ENCODE results near the gene PEAR1. TPM values are rescaled to one million over a fixed set of nuclear protein-coding genes. Genes with fewer than 3 reads are reported as not detected.

PEAR1 gene
- total RNA-seq, 4 donors from 2014 or later, result 4.9 to 17.3 (median 7.0) TPM

GRCh38 chr1:156908541-156908940 lies 15.0 kb downstream of the PEAR1 start:
- Histone ChIP-seq H3K36me3 (peaks cover 0 to 6% (median 0%) of the 10 kb centered on the region in 3 donors), H3K4me1 (peaks cover 0 to 12% (median 0%) of the 10 kb centered on the region in 4 donors), H3K9me3 (no peaks in the 10 kb centered on the region), H3K27ac (no peak overlapping the region), H3K27me3 (no peaks in the 10 kb centered on the region), H3K4me3 (no peak overlapping the region)
- no peak for DNase-seq
- no peak for TF ChIP-seq CTCF (IDR thresholded peaks at IDR 0.05)
- no peak for TF ChIP-seq POLR2A (IDR thresholded peaks at IDR 0.05)

- H3K4me1 ChIP-seq, result peaks cover 0 to 12% (median 0%) of the 10 kb centered on the region in 4 donors
- peaks cover 0 to 6% (median 0%) of the 10 kb centered on the region in 3 donors for H3K36me3 ChIP-seq
- TF ChIP-seq POLR2A (IDR thresholded peaks at IDR 0.05) (no peak), CTCF (IDR thresholded peaks at IDR 0.05) (no peak)
- H3K27ac ChIP-seq, result no peak overlapping the region
- no peak for DNase-seq
- H3K9me3 ChIP-seq, result no peaks in the 10 kb centered on the region
- no peak overlapping the region for H3K4me3 ChIP-seq
- no peaks in the 10 kb centered on the region for H3K27me3 ChIP-seq
These were observed 15.4 kb downstream of the PEAR1 start for GRCh38 chr1:156908955-156909354.

- peaks cover 0 to 12% (median 0%) of the 10 kb centered on the region in 4 donors for H3K4me1 ChIP-seq
- H3K36me3 ChIP-seq, result peaks cover 0 to 6% (median 0%) of the 10 kb centered on the region in 3 donors
- no peaks in the 10 kb centered on the region for H3K27me3 ChIP-seq
- no peaks in the 10 kb centered on the region for H3K9me3 ChIP-seq
- no peak overlapping the region for H3K4me3 ChIP-seq
- TF ChIP-seq CTCF (IDR thresholded peaks at IDR 0.05) (no peak), POLR2A (IDR thresholded peaks at IDR 0.05) (no peak)
- H3K27ac ChIP-seq, result no peak overlapping the region
- no peak for DNase-seq
These were observed 16.2 kb downstream of the PEAR1 start for GRCh38 chr1:156909671-156910070.

- H3K4me1 ChIP-seq, result peaks cover 0 to 12% (median 0%) of the 10 kb centered on the region in 4 donors
- H3K36me3 ChIP-seq, result peaks cover 0 to 6% (median 0%) of the 10 kb centered on the region in 3 donors
- no peaks in the 10 kb centered on the region for H3K27me3 ChIP-seq
- H3K9me3 ChIP-seq, result no peaks in the 10 kb centered on the region
- no peak overlapping the region for H3K27ac ChIP-seq
- no peak overlapping the region for H3K4me3 ChIP-seq
- DNase-seq, result peak in 2 of 3 donors; percentile 66 to 71
- TF ChIP-seq POLR2A (IDR thresholded peaks at IDR 0.05) (no peak), CTCF (IDR thresholded peaks at IDR 0.05) (peak; percentile 20 to 78 (median 62))
These were observed 16.8 kb downstream of the PEAR1 start for GRCh38 chr1:156910309-156910782.

- Histone ChIP-seq H3K9me3 (no peaks in the 10 kb centered on the region), H3K27me3 (no peaks in the 10 kb centered on the region), H3K4me1 (peaks cover 0 to 12% (median 0%) of the 10 kb centered on the region in 4 donors), H3K4me3 (no peak overlapping the region), H3K36me3 (peaks cover 0 to 6% (median 0%) of the 10 kb centered on the region in 3 donors), H3K27ac (no peak overlapping the region)
- TF ChIP-seq CTCF (IDR thresholded peaks at IDR 0.05) (no peak), POLR2A (IDR thresholded peaks at IDR 0.05) (no peak)
- DNase-seq, result no peak
These were observed 18.2 kb downstream of the PEAR1 start for GRCh38 chr1:156911577-156912298.

All from Peyer's patch (tissue), 4 donors.